HepG2 (cell line): Measurements from ENCODE around the gene WBP1. TPM values are rescaled to one million over a fixed set of nuclear protein-coding genes. Genes with fewer than 3 reads are reported as not detected.
A peak's percentile ranks its signal among the peaks of the same experiment; 100 is the strongest.

Experiments used
- EP300 ChIP-seq, 3 experiments: sonication (generic) in 1 of 3; formaldehyde crosslinking in 1 of 3; IDR thresholded peaks; 2 replicates each; pipeline versions ENCODE4 v1.5.1 to v1.6.1; 2011 to 2020; ENCODE audit warnings: low read depth in 2 of 3, low read length in 2 of 3, borderline replicate concordance in 1 of 3, improper control_type of control experiment in 1 of 3, mild to moderate bottlenecking in 1 of 3, missing genetic modification reagents in 1 of 3, moderate library complexity in 1 of 3
- FOSL2 ChIP-seq: sonication (generic); formaldehyde crosslinking; IDR thresholded peaks from 2 replicates; pipeline ENCODE4 v1.4.0; 2020; ENCODE audit warnings: missing genetic modification reagents
- HMG20B ChIP-seq: conservative IDR thresholded peaks from 2 replicates; pipeline ENCODE4 v1.6.1; 2016; ENCODE audit warnings: missing genetic modification reagents, missing compliant biosample characterization
- HOXD1 ChIP-seq: sonication (generic); formaldehyde crosslinking; IDR thresholded peaks from 2 replicates; pipeline ENCODE4 v1.5.0; 2020; ENCODE audit warnings: missing genetic modification reagents
- KDM5A ChIP-seq: fragments of 200-600 bp; sonication (generic); IDR thresholded peaks from 2 replicates; pipeline ENCODE4 v1.7.0; 2018; ENCODE audit warnings: antibody characterized with exemption, mild to moderate bottlenecking, low read length, borderline replicate concordance
- PITX1 ChIP-seq: sonication (generic); formaldehyde crosslinking; IDR thresholded peaks from 2 replicates; pipeline ENCODE4 v1.5.1; 2020; ENCODE audit warnings: mild to moderate bottlenecking, missing genetic modification reagents
- RCOR2 ChIP-seq: IDR thresholded peaks from 2 replicates; pipeline ENCODE4 v1.6.1; 2016; ENCODE audit warnings: missing biosample characterization, missing genetic modification reagents
- SMAD3 ChIP-seq: sonication (generic); formaldehyde crosslinking; IDR thresholded peaks from 2 replicates; pipeline ENCODE4 v1.4.0; 2020; ENCODE audit warnings: missing genetic modification reagents
- SPEN ChIP-seq: sonication (generic); formaldehyde crosslinking; IDR thresholded peaks from 2 replicates; pipeline ENCODE4 v1.5.1; 2020; ENCODE audit warnings: low read depth, mild to moderate bottlenecking, missing genetic modification reagents
- TBL1XR1 ChIP-seq: fragments of 150-350 bp; IDR thresholded peaks from 2 replicates; pipeline ENCODE4 v1.6.1; 2014; ENCODE audit warnings: borderline replicate concordance, low read length; ENCODE audit not compliant: partially characterized antibody
- ZBTB39 ChIP-seq: sonication (generic); formaldehyde crosslinking; IDR thresholded peaks from 2 replicates; pipeline ENCODE4 v1.5.0; 2020; ENCODE audit warnings: missing genetic modification reagents
- ZGPAT ChIP-seq: IDR thresholded peaks from 2 replicates; pipeline ENCODE4 v1.6.1; 2016; ENCODE audit warnings: mild to moderate bottlenecking
- ZMAT3 ChIP-seq: sonication (generic); formaldehyde crosslinking; conservative IDR thresholded peaks from 2 replicates; pipeline ENCODE4 v1.7.0; 2021; ENCODE audit warnings: missing genetic modification reagents
- ZNF282 ChIP-seq: fragments of 450-650 bp; IDR thresholded peaks from 2 replicates; pipeline ENCODE4 v1.6.1; 2018; ENCODE audit not compliant: partially characterized antibody
- ZNF430 ChIP-seq: sonication (generic); formaldehyde crosslinking; IDR thresholded peaks from 2 replicates; pipeline ENCODE4 v1.9.0; 2021; ENCODE audit warnings: mild to moderate bottlenecking, missing genetic modification reagents
- ZNF790 ChIP-seq: sonication (generic); formaldehyde crosslinking; IDR thresholded peaks from 2 replicates; pipeline ENCODE4 v1.8.0; 2022; ENCODE audit warnings: missing genetic modification reagents, mild to moderate bottlenecking, borderline replicate concordance
- ZSCAN9 ChIP-seq: IDR thresholded peaks from 2 replicates; pipeline ENCODE4 v1.6.1; 2016; ENCODE audit warnings: borderline replicate concordance
- polyA plus RNA-seq, 8 experiments: library from polyadenylated mRNA; depleted of rRNA in 3 of 8; stranded (reverse) in 7 of 8; unstranded in 1 of 8; fragments of >200 nt; fragmentation: Illumina TruSeq in 4 of 8; extraction: Trizol in 4 of 8; gene quantifications; 2 replicates each; pipeline versions ENCODE4 v1.2.1 to v1.2.3, GENCODE V29; 2011 to 2016; ENCODE audit warnings: low read depth in 4 of 8, missing spikeins in 1 of 8, mixed read lengths in 1 of 8; ENCODE audit not compliant: insufficient read depth in 1 of 8
- total RNA-seq, 5 experiments: library from RNA; depleted of rRNA; stranded (reverse); fragments of >200 nt; fragmentation: Illumina TruSeq; extraction: Trizol; gene quantifications; 2 replicates each; pipeline ENCODE4 v1.2.3, GENCODE V29; 2016; ENCODE audit warnings: low read depth in 1 of 5
- TF ChIP-seq, protein P1 (sequence below): sonication (generic); formaldehyde crosslinking; IDR thresholded peaks from 2 replicates; pipeline ENCODE4 v1.5.0; 2020; ENCODE audit warnings: mild to moderate bottlenecking, missing genetic modification reagents, borderline replicate concordance
- TF ChIP-seq, protein P2 (sequence below): sonication (generic); formaldehyde crosslinking; IDR thresholded peaks from 2 replicates; pipeline ENCODE4 v1.4.0; 2020; ENCODE audit warnings: missing genetic modification reagents

The WBP1 gene
- total and polyA plus RNA-seq, 2 of the 13 experiments (the other 11 are each of a cell fraction or from before 2014, with no cell fraction given) = 38.8 to 85.7 TPM

- TF ChIP-seq, protein P1, sequence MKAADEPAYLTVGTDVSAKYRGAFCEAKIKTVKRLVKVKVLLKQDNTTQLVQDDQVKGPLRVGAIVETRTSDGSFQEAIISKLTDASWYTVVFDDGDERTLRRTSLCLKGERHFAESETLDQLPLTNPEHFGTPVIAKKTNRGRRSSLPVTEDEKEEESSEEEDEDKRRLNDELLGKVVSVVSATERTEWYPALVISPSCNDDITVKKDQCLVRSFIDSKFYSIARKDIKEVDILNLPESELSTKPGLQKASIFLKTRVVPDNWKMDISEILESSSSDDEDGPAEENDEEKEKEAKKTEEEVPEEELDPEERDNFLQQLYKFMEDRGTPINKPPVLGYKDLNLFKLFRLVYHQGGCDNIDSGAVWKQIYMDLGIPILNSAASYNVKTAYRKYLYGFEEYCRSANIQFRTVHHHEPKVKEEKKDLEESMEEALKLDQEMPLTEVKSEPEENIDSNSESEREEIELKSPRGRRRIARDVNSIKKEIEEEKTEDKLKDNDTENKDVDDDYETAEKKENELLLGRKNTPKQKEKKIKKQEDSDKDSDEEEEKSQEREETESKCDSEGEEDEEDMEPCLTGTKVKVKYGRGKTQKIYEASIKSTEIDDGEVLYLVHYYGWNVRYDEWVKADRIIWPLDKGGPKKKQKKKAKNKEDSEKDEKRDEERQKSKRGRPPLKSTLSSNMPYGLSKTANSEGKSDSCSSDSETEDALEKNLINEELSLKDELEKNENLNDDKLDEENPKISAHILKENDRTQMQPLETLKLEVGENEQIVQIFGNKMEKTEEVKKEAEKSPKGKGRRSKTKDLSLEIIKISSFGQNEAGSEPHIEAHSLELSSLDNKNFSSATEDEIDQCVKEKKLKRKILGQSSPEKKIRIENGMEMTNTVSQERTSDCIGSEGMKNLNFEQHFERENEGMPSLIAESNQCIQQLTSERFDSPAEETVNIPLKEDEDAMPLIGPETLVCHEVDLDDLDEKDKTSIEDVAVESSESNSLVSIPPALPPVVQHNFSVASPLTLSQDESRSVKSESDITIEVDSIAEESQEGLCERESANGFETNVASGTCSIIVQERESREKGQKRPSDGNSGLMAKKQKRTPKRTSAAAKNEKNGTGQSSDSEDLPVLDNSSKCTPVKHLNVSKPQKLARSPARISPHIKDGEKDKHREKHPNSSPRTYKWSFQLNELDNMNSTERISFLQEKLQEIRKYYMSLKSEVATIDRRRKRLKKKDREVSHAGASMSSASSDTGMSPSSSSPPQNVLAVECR = peak; percentile 48; the same call in 1 of the 2 replicates
- TF ChIP-seq HOXD1 (no peak), HMG20B (CRISPR knock-in tag) (no peak), SMAD3 (CRISPR knock-in tag) (peak; percentile 74; the same call in 1 of the 2 replicates), SPEN (CRISPR knock-in tag) (peak; percentile 21; the same call in 1 of the 2 replicates), ZNF790 (CRISPR knock-in tag) (no peak), TBL1XR1 (no peak), ZNF430 (CRISPR knock-in tag) (0 out of 2 replicates have a peak, but pooled peaks have one; percentile 22), EP300 (IDR thresholded peaks at IDR 0.05; ENCODE audit: low read depth in 2 of 2, low read length in 2 of 2) (no peak), EP300 (CRISPR knock-in tag; IDR thresholded peaks at IDR 0.05; ENCODE audit: borderline replicate concordance) (0 out of 2 replicates have a peak, but pooled peaks have one; percentile 11), ZBTB39 (CRISPR knock-in tag) (no peak), RCOR2 (CRISPR knock-in tag) (peak; percentile 64), PITX1 (CRISPR knock-in tag) (peak; percentile 66), ZSCAN9 (peak; percentile 73; the same call in 1 of the 2 replicates), ZMAT3 (CRISPR knock-in tag) (0 out of 2 replicates have a peak, but pooled peaks have one; percentile 34), KDM5A (no peak), ZGPAT (CRISPR knock-in tag) (peak; percentile 64), ZNF282 (no peak), FOSL2 (CRISPR knock-in tag) (peak; percentile 17; the same call in 1 of the 2 replicates)
- TF ChIP-seq, protein P2, sequence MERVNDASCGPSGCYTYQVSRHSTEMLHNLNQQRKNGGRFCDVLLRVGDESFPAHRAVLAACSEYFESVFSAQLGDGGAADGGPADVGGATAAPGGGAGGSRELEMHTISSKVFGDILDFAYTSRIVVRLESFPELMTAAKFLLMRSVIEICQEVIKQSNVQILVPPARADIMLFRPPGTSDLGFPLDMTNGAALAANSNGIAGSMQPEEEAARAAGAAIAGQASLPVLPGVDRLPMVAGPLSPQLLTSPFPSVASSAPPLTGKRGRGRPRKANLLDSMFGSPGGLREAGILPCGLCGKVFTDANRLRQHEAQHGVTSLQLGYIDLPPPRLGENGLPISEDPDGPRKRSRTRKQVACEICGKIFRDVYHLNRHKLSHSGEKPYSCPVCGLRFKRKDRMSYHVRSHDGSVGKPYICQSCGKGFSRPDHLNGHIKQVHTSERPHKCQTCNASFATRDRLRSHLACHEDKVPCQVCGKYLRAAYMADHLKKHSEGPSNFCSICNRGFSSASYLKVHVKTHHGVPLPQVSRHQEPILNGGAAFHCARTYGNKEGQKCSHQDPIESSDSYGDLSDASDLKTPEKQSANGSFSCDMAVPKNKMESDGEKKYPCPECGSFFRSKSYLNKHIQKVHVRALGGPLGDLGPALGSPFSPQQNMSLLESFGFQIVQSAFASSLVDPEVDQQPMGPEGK (CRISPR knock-in tag) = peak; percentile 55; the same call in 1 of the 2 replicates
Observed at GRCh38 chr2:74447230-74447999, 10.8 kb upstream of the WBP1 start (continued).
